HepG2 (cell line): ENCODE measurements around the gene NCOA6.

Experiments used
- CTCF ChIP-seq: sonication (generic); formaldehyde crosslinking; IDR thresholded peaks from 2 replicates; pipeline ENCODE4 v1.5.0; 2020; ENCODE audit warnings: mild to moderate bottlenecking, missing genetic modification reagents, moderate library complexity
- GLI4 ChIP-seq: sonication (generic); formaldehyde crosslinking; IDR thresholded peaks from 2 replicates; pipeline ENCODE4 v1.5.1; 2020; ENCODE audit warnings: missing genetic modification reagents, mild to moderate bottlenecking, moderate library complexity, borderline replicate concordance
- JUN ChIP-seq: sonication (generic); formaldehyde crosslinking; IDR thresholded peaks from 2 replicates; pipeline ENCODE4 v1.4.0; 2020; ENCODE audit warnings: mild to moderate bottlenecking, missing genetic modification reagents
- KAT8 ChIP-seq: IDR thresholded peaks from 2 replicates; pipeline ENCODE4 v1.6.1; 2016; ENCODE audit warnings: missing genetic modification reagents, missing compliant biosample characterization
- KLF6 ChIP-seq: IDR thresholded peaks from 2 replicates; pipeline ENCODE4 v1.8.0; 2016; ENCODE audit warnings: missing biosample characterization, missing genetic modification reagents
- NFATC3 ChIP-seq: sonication (generic); formaldehyde crosslinking; IDR thresholded peaks from 2 replicates; pipeline ENCODE4 v1.5.1; 2020; ENCODE audit warnings: mild to moderate bottlenecking, missing genetic modification reagents
- ZBTB7A ChIP-seq: sonication (generic); formaldehyde crosslinking; IDR thresholded peaks from 2 replicates; pipeline ENCODE4 v1.8.0; 2022; ENCODE audit warnings: mild to moderate bottlenecking, missing genetic modification reagents

GRCh38 chr20:34706912-34707784, 118.3 kb downstream of the NCOA6 start:
- TF ChIP-seq KAT8: peak; percentile 62; the same call in 1 of the 2 replicates
- TF ChIP-seq ZBTB7A: no peak
- no peak; the same call in 1 of the 2 replicates for TF ChIP-seq KLF6
- no peak for TF ChIP-seq GLI4
- no peak for TF ChIP-seq NFATC3 (CRISPR knock-in tag)
- TF ChIP-seq CTCF: no peak; the same call in 1 of the 2 replicates
- TF ChIP-seq JUN (CRISPR knock-in tag): peak; percentile 51; the same call in 1 of the 2 replicates
